ENCODE data around the gene WIZ. TPM values are rescaled to one million over a fixed set of nuclear protein-coding genes. Genes with fewer than 3 reads are reported as not detected.
"Not testable (repeated sequence)": the region's sequence is repeated elsewhere in the genome, so short reads cannot be mapped to it uniquely, and the experiment has no call there.

The WIZ gene
- total and polyA plus RNA-seq, 2 donors: 2.9 to 13.3 TPM

GRCh38 chr19:15411351-15411750, 38.4 kb downstream of the WIZ start:
- H3K27ac ChIP-seq (ENCODE audit: low read depth in 1 of 2, low read length in 1 of 2): not testable (repeated sequence)
- 96% methylated on average over 2 of the region's 2 CpGs for WGBS
- H3K4me1 ChIP-seq (ENCODE audit: control insufficient read depth in 2 of 2, insufficient read depth in 2 of 2, low read length in 2 of 2): peaks cover 11 to 16% of the 10 kb centered on the region in 2 donors

GRCh38 chr19:15404780-15405211, 45.0 kb downstream of the WIZ start:
- Histone ChIP-seq H3K4me1 (ENCODE audit: control insufficient read depth in 2 of 2, insufficient read depth in 2 of 2, low read length in 2 of 2) (no peaks in the 10 kb centered on the region), H3K27me3 (ENCODE audit: control insufficient read depth in 2 of 2, insufficient read depth in 1 of 2, low read length in 1 of 2) (no peaks in the 10 kb centered on the region), H3K9me3 (ENCODE audit: control insufficient read depth in 2 of 2, insufficient read depth in 1 of 2, low read length in 1 of 2) (no peaks in the 10 kb centered on the region), H3K36me3 (ENCODE audit: control insufficient read depth in 2 of 2, insufficient read depth in 2 of 2, low read length in 1 of 2) (peaks cover 54 to 78% of the 10 kb centered on the region in 2 donors), H3K27ac (ENCODE audit: low read depth in 1 of 2, low read length in 1 of 2) (no peak overlapping the region), H3K4me3 (ENCODE audit: low read length in 2 of 2) (no peak overlapping the region)
- WGBS: 88% methylated on average over 3 of the region's 3 CpGs
- DNase-seq (ENCODE audit: low read depth in 6 of 9, low spot score in 9 of 9): no peak

More at GRCh38 chr19:15411351-15411750, 38.4 kb downstream of the WIZ start:
- H3K9me3 ChIP-seq (ENCODE audit: control insufficient read depth in 2 of 2, insufficient read depth in 1 of 2, low read length in 1 of 2); H3K4me3 ChIP-seq (ENCODE audit: low read length in 2 of 2); DNase-seq (ENCODE audit: low read depth in 6 of 9, low spot score in 9 of 9); H3K27me3 ChIP-seq (ENCODE audit: control insufficient read depth in 2 of 2, insufficient read depth in 1 of 2, low read length in 1 of 2): not testable (repeated sequence)
- peaks cover 29 to 45% of the 10 kb centered on the region in 2 donors for H3K36me3 ChIP-seq (ENCODE audit: control insufficient read depth in 2 of 2, insufficient read depth in 2 of 2, low read length in 1 of 2)

- no peaks in the 10 kb centered on the region for H3K27me3 ChIP-seq (ENCODE audit: control insufficient read depth in 2 of 2, insufficient read depth in 1 of 2, low read length in 1 of 2)
- H3K27ac ChIP-seq (ENCODE audit: low read depth in 1 of 2, low read length in 1 of 2): no peak overlapping the region
- WGBS: 96% methylated on average over 7 of the region's 7 CpGs
- H3K4me3 ChIP-seq (ENCODE audit: low read length in 2 of 2): no peak overlapping the region
- no peaks in the 10 kb centered on the region for H3K9me3 ChIP-seq (ENCODE audit: control insufficient read depth in 2 of 2, insufficient read depth in 1 of 2, low read length in 1 of 2)
- H3K4me1 ChIP-seq (ENCODE audit: control insufficient read depth in 2 of 2, insufficient read depth in 2 of 2, low read length in 2 of 2): no peaks in the 10 kb centered on the region
- no peak for DNase-seq (ENCODE audit: low read depth in 6 of 9, low spot score in 9 of 9)
- H3K36me3 ChIP-seq (ENCODE audit: control insufficient read depth in 2 of 2, insufficient read depth in 2 of 2, low read length in 1 of 2): peaks cover 56 to 78% of the 10 kb centered on the region in 2 donors
Measured at GRCh38 chr19:15404097-15404779, 45.5 kb downstream of the WIZ start.

GRCh38 chr19:15403151-15403531, 46.6 kb downstream of the WIZ start:
- DNase-seq (ENCODE audit: low read depth in 6 of 9, low spot score in 9 of 9): no peak
- H3K27ac ChIP-seq (ENCODE audit: low read depth in 1 of 2, low read length in 1 of 2): no peak overlapping the region

GRCh38 chr19:15402411-15403150, 47.2 kb downstream of the WIZ start:
- Histone ChIP-seq H3K36me3 (ENCODE audit: control insufficient read depth in 2 of 2, insufficient read depth in 2 of 2, low read length in 1 of 2) (peaks cover 73 to 83% of the 10 kb centered on the region in 2 donors), H3K9me3 (ENCODE audit: control insufficient read depth in 2 of 2, insufficient read depth in 1 of 2, low read length in 1 of 2) (no peaks in the 10 kb centered on the region), H3K27ac (ENCODE audit: low read depth in 1 of 2, low read length in 1 of 2) (no peak overlapping the region), H3K4me1 (ENCODE audit: control insufficient read depth in 2 of 2, insufficient read depth in 2 of 2, low read length in 2 of 2) (no peaks in the 10 kb centered on the region), H3K27me3 (ENCODE audit: control insufficient read depth in 2 of 2, insufficient read depth in 1 of 2, low read length in 1 of 2) (no peaks in the 10 kb centered on the region), H3K4me3 (ENCODE audit: low read length in 2 of 2) (no peak overlapping the region)
- no peak for DNase-seq (ENCODE audit: low read depth in 6 of 9, low spot score in 9 of 9)
- WGBS: 98% methylated on average over 15 of the region's 15 CpGs

More at GRCh38 chr19:15403151-15403531, 46.6 kb downstream of the WIZ start:
- H3K4me1 ChIP-seq (ENCODE audit: control insufficient read depth in 2 of 2, insufficient read depth in 2 of 2, low read length in 2 of 2): no peaks in the 10 kb centered on the region
- no peaks in the 10 kb centered on the region for H3K27me3 ChIP-seq (ENCODE audit: control insufficient read depth in 2 of 2, insufficient read depth in 1 of 2, low read length in 1 of 2)
- H3K4me3 ChIP-seq (ENCODE audit: low read length in 2 of 2): no peak overlapping the region
- no peaks in the 10 kb centered on the region for H3K9me3 ChIP-seq (ENCODE audit: control insufficient read depth in 2 of 2, insufficient read depth in 1 of 2, low read length in 1 of 2)
- peaks cover 67 to 83% of the 10 kb centered on the region in 2 donors for H3K36me3 ChIP-seq (ENCODE audit: control insufficient read depth in 2 of 2, insufficient read depth in 2 of 2, low read length in 1 of 2)
- WGBS: 98% methylated on average over 10 of the region's 10 CpGs

- over 99% methylated on average over 17 of the region's 17 CpGs for WGBS
- H3K27me3 ChIP-seq (ENCODE audit: control insufficient read depth in 2 of 2, insufficient read depth in 1 of 2, low read length in 1 of 2): no peaks in the 10 kb centered on the region
- no peak overlapping the region for H3K4me3 ChIP-seq (ENCODE audit: low read length in 2 of 2)
- DNase-seq (ENCODE audit: low read depth in 6 of 9, low spot score in 9 of 9): no peak
- H3K36me3 ChIP-seq (ENCODE audit: control insufficient read depth in 2 of 2, insufficient read depth in 2 of 2, low read length in 1 of 2): peaks cover 85 to 91% of the 10 kb centered on the region in 2 donors
- H3K4me1 ChIP-seq (ENCODE audit: control insufficient read depth in 2 of 2, insufficient read depth in 2 of 2, low read length in 2 of 2): no peaks in the 10 kb centered on the region
- no peaks in the 10 kb centered on the region for H3K9me3 ChIP-seq (ENCODE audit: control insufficient read depth in 2 of 2, insufficient read depth in 1 of 2, low read length in 1 of 2)
- H3K27ac ChIP-seq (ENCODE audit: low read depth in 1 of 2, low read length in 1 of 2): no peak overlapping the region
Measured at GRCh38 chr19:15401397-15401710, 48.4 kb downstream of the WIZ start.

- Histone ChIP-seq H3K4me1 (ENCODE audit: control insufficient read depth in 2 of 2, insufficient read depth in 2 of 2, low read length in 2 of 2) (no peaks in the 10 kb centered on the region), H3K36me3 (ENCODE audit: control insufficient read depth in 2 of 2, insufficient read depth in 2 of 2, low read length in 1 of 2) (peaks cover 86 to 93% of the 10 kb centered on the region in 2 donors), H3K27me3 (ENCODE audit: control insufficient read depth in 2 of 2, insufficient read depth in 1 of 2, low read length in 1 of 2) (no peaks in the 10 kb centered on the region), H3K9me3 (ENCODE audit: control insufficient read depth in 2 of 2, insufficient read depth in 1 of 2, low read length in 1 of 2) (no peaks in the 10 kb centered on the region), H3K4me3 (ENCODE audit: low read length in 2 of 2) (no peak overlapping the region), H3K27ac (ENCODE audit: low read depth in 1 of 2, low read length in 1 of 2) (no peak overlapping the region)
- 97% methylated on average over 29 of the region's 29 CpGs for WGBS
- no peak for DNase-seq (ENCODE audit: low read depth in 6 of 9, low spot score in 9 of 9)
Measured at GRCh38 chr19:15400521-15401396, 49.0 kb downstream of the WIZ start.

- WGBS: 98% methylated on average over 14 of the region's 14 CpGs
- no peak for DNase-seq (ENCODE audit: low read depth in 6 of 9, low spot score in 9 of 9)
- Histone ChIP-seq H3K4me3 (ENCODE audit: low read length in 2 of 2) (no peak overlapping the region), H3K9me3 (ENCODE audit: control insufficient read depth in 2 of 2, insufficient read depth in 1 of 2, low read length in 1 of 2) (no peaks in the 10 kb centered on the region), H3K4me1 (ENCODE audit: control insufficient read depth in 2 of 2, insufficient read depth in 2 of 2, low read length in 2 of 2) (no peaks in the 10 kb centered on the region), H3K27ac (ENCODE audit: low read depth in 1 of 2, low read length in 1 of 2) (no peak overlapping the region), H3K36me3 (ENCODE audit: control insufficient read depth in 2 of 2, insufficient read depth in 2 of 2, low read length in 1 of 2) (peaks cover 88 to 92% of the 10 kb centered on the region in 2 donors), H3K27me3 (ENCODE audit: control insufficient read depth in 2 of 2, insufficient read depth in 1 of 2, low read length in 1 of 2) (no peaks in the 10 kb centered on the region)
Measured at GRCh38 chr19:15399635-15400034, 50.1 kb downstream of the WIZ start.

GRCh38 chr19:15399234-15399515, 50.6 kb downstream of the WIZ start:
- no peaks in the 10 kb centered on the region for H3K9me3 ChIP-seq (ENCODE audit: control insufficient read depth in 2 of 2, insufficient read depth in 1 of 2, low read length in 1 of 2)
- no peak overlapping the region for H3K27ac ChIP-seq (ENCODE audit: low read depth in 1 of 2, low read length in 1 of 2)
- WGBS: 99% methylated on average over 8 of the region's 8 CpGs
- no peak overlapping the region for H3K4me3 ChIP-seq (ENCODE audit: low read length in 2 of 2)
- no peak for DNase-seq (ENCODE audit: low read depth in 6 of 9, low spot score in 9 of 9)
- no peaks in the 10 kb centered on the region for H3K4me1 ChIP-seq (ENCODE audit: control insufficient read depth in 2 of 2, insufficient read depth in 2 of 2, low read length in 2 of 2)
- H3K36me3 ChIP-seq (ENCODE audit: control insufficient read depth in 2 of 2, insufficient read depth in 2 of 2, low read length in 1 of 2): peaks cover 89% of the 10 kb centered on the region in 2 donors
- no peaks in the 10 kb centered on the region for H3K27me3 ChIP-seq (ENCODE audit: control insufficient read depth in 2 of 2, insufficient read depth in 1 of 2, low read length in 1 of 2)
